Globus pallidus (tissue), 1 donor: ENCODE measurements around the gene C7.
"Not testable (repeated sequence)": the region's sequence is repeated elsewhere in the genome, so short reads cannot be mapped to it uniquely, and the experiment has no call there.

Experiments used
- DNase-seq: peaks from one replicate; pipeline ENCODE4 v3.0.0-alpha.2; 2015; ENCODE audit warnings: low spot score

Gene C7

GRCh38 chr5:40909264-40909663, at the start of gene C7:
Gene C7 (plus strand): TSS chr5:40909497. CDS start chr5:40909611, 114 bp downstream.
- no peak for DNase-seq

GRCh38 chr5:40860711-40861110, 48.6 kb upstream of the C7 start:
- no peak for DNase-seq

GRCh38 chr5:40865004-40865403, 44.3 kb upstream of the C7 start:
- DNase-seq = not testable (repeated sequence)

- DNase-seq = no peak
Measured at GRCh38 chr5:40866844-40867243, 42.5 kb upstream of the C7 start.

- no peak for DNase-seq
Measured at GRCh38 chr5:40869384-40869783, 39.9 kb upstream of the C7 start.

- DNase-seq = no peak
Measured at GRCh38 chr5:40871177-40871576, 38.1 kb upstream of the C7 start.

GRCh38 chr5:40872253-40872652, 37.0 kb upstream of the C7 start:
- DNase-seq = not testable (repeated sequence)

GRCh38 chr5:40873286-40873880, 35.9 kb upstream of the C7 start:
- no peak for DNase-seq

- DNase-seq = no peak
Measured at GRCh38 chr5:40875958-40876357, 33.3 kb upstream of the C7 start.

- no peak for DNase-seq
Measured at GRCh38 chr5:40877371-40877988, 31.8 kb upstream of the C7 start.

- DNase-seq = peak; percentile 18
Measured at GRCh38 chr5:40879163-40879942, 29.9 kb upstream of the C7 start.

- DNase-seq = no peak
Measured at GRCh38 chr5:40882291-40882690, 27.0 kb upstream of the C7 start.

- not testable (repeated sequence) for DNase-seq
Measured at GRCh38 chr5:40883051-40883450, 26.2 kb upstream of the C7 start.

- not testable (repeated sequence) for DNase-seq
Measured at GRCh38 chr5:40895440-40896425, 13.6 kb upstream of the C7 start.

- DNase-seq = peak; percentile 54
Measured at GRCh38 chr5:40904205-40904993, 4.9 kb upstream of the C7 start.

GRCh38 chr5:40904994-40905306, 4.3 kb upstream of the C7 start:
- no peak for DNase-seq

GRCh38 chr5:40906351-40906751, 2.9 kb upstream of the C7 start:
- DNase-seq = no peak

GRCh38 chr5:40909723-40910122, 426 bp downstream of the C7 start:
- no peak for DNase-seq

- DNase-seq = no peak
Measured at GRCh38 chr5:40911266-40911665, 2.0 kb downstream of the C7 start.

- no peak for DNase-seq
Measured at GRCh38 chr5:40914835-40915234, 5.5 kb downstream of the C7 start.

- DNase-seq = no peak
Measured at GRCh38 chr5:40915341-40915926, 6.1 kb downstream of the C7 start.
